ENCODE results near the gene CILP2. TPM values are rescaled to one million over a fixed set of nuclear protein-coding genes. Genes with fewer than 3 reads are reported as not detected.

Gene CILP2
- total and polyA plus RNA-seq, 9 of the 15 experiments (the other 6 are each of a cell fraction or from before 2014, with no cell fraction given) = 0.04 to 0.35 (median 0.05) TPM; not detected in 2

DNA sequence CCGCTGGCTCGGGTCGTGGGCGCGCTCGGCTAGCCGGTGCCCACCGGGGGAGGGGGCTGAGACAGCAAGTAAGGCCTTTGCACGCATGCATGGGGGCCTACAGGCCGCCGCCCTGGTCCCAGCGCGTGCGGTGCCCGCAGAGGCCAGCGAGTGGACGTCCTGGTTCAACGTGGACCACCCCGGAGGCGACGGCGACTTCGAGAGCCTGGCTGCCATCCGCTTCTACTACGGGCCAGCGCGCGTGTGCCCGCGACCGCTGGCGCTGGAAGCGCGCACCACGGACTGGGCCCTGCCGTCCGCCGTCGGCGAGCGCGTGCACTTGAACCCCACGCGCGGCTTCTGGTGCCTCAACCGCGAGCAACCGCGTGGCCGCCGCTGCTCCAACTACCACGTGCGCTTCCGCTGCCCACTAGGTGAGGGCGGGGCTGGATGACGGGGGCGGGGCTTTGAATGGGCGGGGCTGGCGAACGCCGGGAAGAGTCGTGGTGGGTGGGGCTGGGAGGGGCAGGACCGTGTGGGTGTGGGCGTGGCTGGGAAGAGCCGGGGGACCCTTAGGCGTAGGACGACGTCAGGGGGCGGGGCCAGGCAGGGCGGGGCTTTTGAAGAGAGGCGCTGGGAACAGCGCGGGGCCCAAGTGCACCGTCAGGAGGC, 2.1 kb downstream of the CILP2 start (continued):
- TF ChIP-seq NONO (IDR thresholded peaks at IDR 0.05; ENCODE audit: low read depth in 2 of 2, low read length in 1 of 2) (no peak), RFX1 (IDR thresholded peaks at IDR 0.05) (no peak), DIDO1 (tag; IDR thresholded peaks at IDR 0.05; ENCODE audit: low read depth) (no peak), RBFOX2 (IDR thresholded peaks at IDR 0.05; ENCODE audit: low read depth, low read length) (peak; percentile 55), GATAD2B (IDR thresholded peaks at IDR 0.05; ENCODE audit: borderline replicate concordance) (peak; percentile 57; the same call in 1 of the 2 replicates), MYC (IDR thresholded peaks at IDR 0.05; ENCODE audit: low read depth, low read length) (peak; percentile 91), MYC (CRISPR knock-in tag; IDR thresholded peaks at IDR 0.05; ENCODE audit: borderline replicate concordance, low read depth) (no peak), SRF (CRISPR knock-in tag; IDR thresholded peaks at IDR 0.05) (no peak), WHSC1 (IDR thresholded peaks at IDR 0.05; ENCODE audit: low read length) (no peak), PRPF4 (IDR thresholded peaks at IDR 0.05; ENCODE audit: insufficient read depth, low read depth, low read length, poor library complexity, severe bottlenecking) (peak; percentile 59), CBX3 (IDR thresholded peaks at IDR 0.05; ENCODE audit: borderline replicate concordance in 1 of 2, low read length in 2 of 2) (0 out of 3 replicates have a peak, but pooled peaks of 1 of the 2 experiments have one; percentile 29)
- TF ChIP-seq, protein P1, sequence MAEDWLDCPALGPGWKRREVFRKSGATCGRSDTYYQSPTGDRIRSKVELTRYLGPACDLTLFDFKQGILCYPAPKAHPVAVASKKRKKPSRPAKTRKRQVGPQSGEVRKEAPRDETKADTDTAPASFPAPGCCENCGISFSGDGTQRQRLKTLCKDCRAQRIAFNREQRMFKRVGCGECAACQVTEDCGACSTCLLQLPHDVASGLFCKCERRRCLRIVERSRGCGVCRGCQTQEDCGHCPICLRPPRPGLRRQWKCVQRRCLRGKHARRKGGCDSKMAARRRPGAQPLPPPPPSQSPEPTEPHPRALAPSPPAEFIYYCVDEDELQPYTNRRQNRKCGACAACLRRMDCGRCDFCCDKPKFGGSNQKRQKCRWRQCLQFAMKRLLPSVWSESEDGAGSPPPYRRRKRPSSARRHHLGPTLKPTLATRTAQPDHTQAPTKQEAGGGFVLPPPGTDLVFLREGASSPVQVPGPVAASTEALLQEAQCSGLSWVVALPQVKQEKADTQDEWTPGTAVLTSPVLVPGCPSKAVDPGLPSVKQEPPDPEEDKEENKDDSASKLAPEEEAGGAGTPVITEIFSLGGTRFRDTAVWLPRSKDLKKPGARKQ (CRISPR knock-in tag; IDR thresholded peaks at IDR 0.05) = peak; percentile 96
- TF ChIP-seq, protein P2, sequence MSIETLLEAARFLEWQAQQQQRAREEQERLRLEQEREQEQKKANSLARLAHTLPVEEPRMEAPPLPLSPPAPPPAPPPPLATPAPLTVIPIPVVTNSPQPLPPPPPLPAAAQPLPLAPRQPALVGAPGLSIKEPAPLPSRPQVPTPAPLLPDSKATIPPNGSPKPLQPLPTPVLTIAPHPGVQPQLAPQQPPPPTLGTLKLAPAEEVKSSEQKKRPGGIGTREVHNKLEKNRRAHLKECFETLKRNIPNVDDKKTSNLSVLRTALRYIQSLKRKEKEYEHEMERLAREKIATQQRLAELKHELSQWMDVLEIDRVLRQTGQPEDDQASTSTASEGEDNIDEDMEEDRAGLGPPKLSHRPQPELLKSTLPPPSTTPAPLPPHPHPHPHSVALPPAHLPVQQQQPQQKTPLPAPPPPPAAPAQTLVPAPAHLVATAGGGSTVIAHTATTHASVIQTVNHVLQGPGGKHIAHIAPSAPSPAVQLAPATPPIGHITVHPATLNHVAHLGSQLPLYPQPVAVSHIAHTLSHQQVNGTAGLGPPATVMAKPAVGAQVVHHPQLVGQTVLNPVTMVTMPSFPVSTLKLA (conservative IDR thresholded peaks at IDR 0.05) = peak in 1 of 2 experiments; percentile 43; a peak in 1 of 4 replicates
- TF ChIP-seq, protein P3, sequence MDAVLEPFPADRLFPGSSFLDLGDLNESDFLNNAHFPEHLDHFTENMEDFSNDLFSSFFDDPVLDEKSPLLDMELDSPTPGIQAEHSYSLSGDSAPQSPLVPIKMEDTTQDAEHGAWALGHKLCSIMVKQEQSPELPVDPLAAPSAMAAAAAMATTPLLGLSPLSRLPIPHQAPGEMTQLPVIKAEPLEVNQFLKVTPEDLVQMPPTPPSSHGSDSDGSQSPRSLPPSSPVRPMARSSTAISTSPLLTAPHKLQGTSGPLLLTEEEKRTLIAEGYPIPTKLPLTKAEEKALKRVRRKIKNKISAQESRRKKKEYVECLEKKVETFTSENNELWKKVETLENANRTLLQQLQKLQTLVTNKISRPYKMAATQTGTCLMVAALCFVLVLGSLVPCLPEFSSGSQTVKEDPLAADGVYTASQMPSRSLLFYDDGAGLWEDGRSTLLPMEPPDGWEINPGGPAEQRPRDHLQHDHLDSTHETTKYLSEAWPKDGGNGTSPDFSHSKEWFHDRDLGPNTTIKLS (IDR thresholded peaks at IDR 0.05; ENCODE audit: borderline replicate concordance, low read depth) = peak; percentile 32; the same call in 1 of the 2 replicates
- TF ChIP-seq, protein P4, sequence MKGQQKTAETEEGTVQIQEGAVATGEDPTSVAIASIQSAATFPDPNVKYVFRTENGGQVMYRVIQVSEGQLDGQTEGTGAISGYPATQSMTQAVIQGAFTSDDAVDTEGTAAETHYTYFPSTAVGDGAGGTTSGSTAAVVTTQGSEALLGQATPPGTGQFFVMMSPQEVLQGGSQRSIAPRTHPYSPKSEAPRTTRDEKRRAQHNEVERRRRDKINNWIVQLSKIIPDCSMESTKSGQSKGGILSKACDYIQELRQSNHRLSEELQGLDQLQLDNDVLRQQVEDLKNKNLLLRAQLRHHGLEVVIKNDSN (CRISPR knock-in tag; IDR thresholded peaks at IDR 0.05) = peak; percentile 47; the same call in 1 of the 2 replicates
- TF ChIP-seq, protein P5, sequence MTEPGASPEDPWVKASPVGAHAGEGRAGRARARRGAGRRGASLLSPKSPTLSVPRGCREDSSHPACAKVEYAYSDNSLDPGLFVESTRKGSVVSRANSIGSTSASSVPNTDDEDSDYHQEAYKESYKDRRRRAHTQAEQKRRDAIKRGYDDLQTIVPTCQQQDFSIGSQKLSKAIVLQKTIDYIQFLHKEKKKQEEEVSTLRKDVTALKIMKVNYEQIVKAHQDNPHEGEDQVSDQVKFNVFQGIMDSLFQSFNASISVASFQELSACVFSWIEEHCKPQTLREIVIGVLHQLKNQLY (CRISPR knock-in tag; conservative IDR thresholded peaks at IDR 0.05) = no peak
- TF ChIP-seq, protein P6, sequence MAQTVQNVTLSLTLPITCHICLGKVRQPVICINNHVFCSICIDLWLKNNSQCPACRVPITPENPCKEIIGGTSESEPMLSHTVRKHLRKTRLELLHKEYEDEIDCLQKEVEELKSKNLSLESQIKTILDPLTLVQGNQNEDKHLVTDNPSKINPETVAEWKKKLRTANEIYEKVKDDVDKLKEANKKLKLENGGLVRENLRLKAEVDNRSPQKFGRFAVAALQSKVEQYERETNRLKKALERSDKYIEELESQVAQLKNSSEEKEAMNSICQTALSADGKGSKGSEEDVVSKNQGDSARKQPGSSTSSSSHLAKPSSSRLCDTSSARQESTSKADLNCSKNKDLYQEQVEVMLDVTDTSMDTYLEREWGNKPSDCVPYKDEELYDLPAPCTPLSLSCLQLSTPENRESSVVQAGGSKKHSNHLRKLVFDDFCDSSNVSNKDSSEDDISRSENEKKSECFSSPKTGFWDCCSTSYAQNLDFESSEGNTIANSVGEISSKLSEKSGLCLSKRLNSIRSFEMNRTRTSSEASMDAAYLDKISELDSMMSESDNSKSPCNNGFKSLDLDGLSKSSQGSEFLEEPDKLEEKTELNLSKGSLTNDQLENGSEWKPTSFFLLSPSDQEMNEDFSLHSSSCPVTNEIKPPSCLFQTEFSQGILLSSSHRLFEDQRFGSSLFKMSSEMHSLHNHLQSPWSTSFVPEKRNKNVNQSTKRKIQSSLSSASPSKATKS (CRISPR knock-in tag; IDR thresholded peaks at IDR 0.05) = no peak

Data from K562 (cell line).